ENCODE results near the gene PCMT1. TPM values are rescaled to one million over a fixed set of nuclear protein-coding genes. Genes with fewer than 3 reads are reported as not detected.

PCMT1 gene
- total and polyA plus RNA-seq, 2 of the 8 experiments (the other 6 are each of a cell fraction or from before 2014, with no cell fraction given) = 84.3 to 91.3 TPM

- Histone ChIP-seq H2BK20ac (ENCODE audit: low read length) (no peak overlapping the region), H3K36me3 (ENCODE audit: control insufficient read depth in 2 of 4, insufficient read depth in 4 of 4, low read length in 3 of 4) (peaks cover 3 to 26% (median 11%) of the 10 kb centered on the region in 4 experiments; a peak in 7 of 8 replicates), H3K18ac (ENCODE audit: extremely low read depth, low read length) (no peak overlapping the region), H3K79me2 (ENCODE audit: control insufficient read depth in 1 of 2, insufficient read depth in 2 of 2, low read length in 2 of 2) (peaks cover 0 to 15% of the 10 kb centered on the region in 2 experiments; a peak in 2 of 4 replicates), H3K4ac (replicated peaks; ENCODE audit: insufficient read length, low read depth, low read length) (no peak overlapping the region), H2BK15ac (ENCODE audit: low read length) (no peak overlapping the region), H4K8ac (ENCODE audit: extremely low read depth, insufficient read depth, low read length) (no peak overlapping the region), H4K20me1 (replicated peaks in 1 of 2; ENCODE audit: control insufficient read depth in 1 of 2, insufficient read depth in 2 of 2, low read length in 2 of 2) (no peaks in the 10 kb centered on the region), H4K91ac (replicated peaks; ENCODE audit: insufficient read length, low read length) (no peak overlapping the region), H2AK5ac (ENCODE audit: low read depth, low read length) (no peak overlapping the region), H3K4me1 (replicated peaks in 1 of 4; ENCODE audit: control insufficient read depth in 3 of 4, insufficient read depth in 4 of 4, low read length in 3 of 4) (no peaks in the 10 kb centered on the region), H3K27ac (ENCODE audit: low read depth, low read length) (no peak overlapping the region), H4K5ac (ENCODE audit: insufficient read length, low read depth, low read length) (no peak overlapping the region), H2BK120ac (replicated peaks; ENCODE audit: low read depth, low read length) (no peak overlapping the region), H2AFZ (ENCODE audit: low read length) (no peak overlapping the region), H2BK5ac (ENCODE audit: low read depth, low read length) (no peak overlapping the region), H3K4me3 (ENCODE audit: extremely low read depth in 1 of 4, insufficient read depth in 2 of 4, low read depth in 3 of 4, low read length in 4 of 4) (no peak overlapping the region), H3K56ac (replicated peaks; ENCODE audit: insufficient read length, low read depth, low read length) (no peak overlapping the region), H3K9ac (replicated peaks in 1 of 4; ENCODE audit: extremely low read depth in 1 of 4, low read depth in 3 of 4, low read length in 3 of 4) (no peak overlapping the region), H3K4me2 (ENCODE audit: insufficient read depth in 1 of 2, low read depth in 2 of 2, low read length in 2 of 2) (no peak overlapping the region), H3K79me1 (ENCODE audit: low read depth, low read length) (peaks cover 2% of the 10 kb centered on the region; the same call in 1 of the 2 replicates), H3K27me3 (replicated peaks in 1 of 4; ENCODE audit: control insufficient read depth in 3 of 4, extremely low read depth in 1 of 4, insufficient read depth in 3 of 4, low read length in 3 of 4) (no peaks in the 10 kb centered on the region), H3K23me2 (ENCODE audit: low read depth, low read length) (no peaks in the 10 kb centered on the region), H3K14ac (ENCODE audit: insufficient read length) (no peak overlapping the region), H3K9me3 (ENCODE audit: insufficient read depth in 2 of 2, low read depth in 1 of 2, low read length in 1 of 2) (no peaks in the 10 kb centered on the region), H2BK12ac (ENCODE audit: low read depth, low read length) (no peak overlapping the region), H3K23ac (ENCODE audit: insufficient read length) (no peak overlapping the region)
- CTCF ChIA-PET (ENCODE audit: partially characterized antibody) = no interaction called here
- FAIRE-seq = no peak
- POLR2A ChIA-PET (ENCODE audit: partially characterized antibody) = interaction anchor here (0.6 kb wide), 1 partner anchor 74 kb away, joined by 3 read pairs; no protein-coding TSS in a partner anchor
- DNase-seq (ENCODE audit: low read depth in 1 of 2, low spot score in 2 of 2) = no peak
- WGBS, 2 experiments (ENCODE audit: extremely low coverage in 1 of 2, insufficient coverage in 1 of 2, insufficient read length in 1 of 2, insufficient replicate concordance in 2 of 2, low coverage in 1 of 2, low lambda C conversion rate in 2 of 2, missing lambda C conversion rate in 1 of 2) = 100% methylated on average over 3 of the region's 3 CpGs; no CpG with 5 or more reads in 1 of the 2 experiments
- no peak for TF ChIP-seq POLR2AphosphoS5 (IDR thresholded peaks at IDR 0.05; ENCODE audit: low read depth, low read length)
- TF ChIP-seq SP1 (IDR thresholded peaks at IDR 0.05; ENCODE audit: low read depth, low read length) = no peak
- TF ChIP-seq RBBP5 (IDR thresholded peaks at IDR 0.05; ENCODE audit: borderline replicate concordance, low read depth, low read length) = no peak
- no peak for TF ChIP-seq ATF3 (IDR thresholded peaks at IDR 0.05; ENCODE audit: insufficient read depth, low read depth, low read length)
- no peak for TF ChIP-seq CBX8 (IDR thresholded peaks at IDR 0.05; ENCODE audit: borderline replicate concordance, low read depth, low read length)
- no peak for TF ChIP-seq ZNF274 (IDR thresholded peaks at IDR 0.05; ENCODE audit: borderline replicate concordance, extremely low read depth, low read length)
- no peak for TF ChIP-seq SP4 (IDR thresholded peaks at IDR 0.05; ENCODE audit: low read length)
- TF ChIP-seq JUN (IDR thresholded peaks at IDR 0.05; ENCODE audit: low read depth, low read length) = no peak
- no peak for TF ChIP-seq RXRA (IDR thresholded peaks at IDR 0.05; ENCODE audit: insufficient read depth, low read depth, low read length)
- TF ChIP-seq YY1 (IDR thresholded peaks at IDR 0.05; ENCODE audit: low read depth, low read length) = no peak
- no peak for TF ChIP-seq CHD2 (IDR thresholded peaks at IDR 0.05; ENCODE audit: low read length)
- TF ChIP-seq NRF1 (IDR thresholded peaks at IDR 0.05; ENCODE audit: low read depth, low read length) = no peak
- TF ChIP-seq ASH2L (IDR thresholded peaks at IDR 0.05; ENCODE audit: low read length) = no peak
- TF ChIP-seq EP300 (IDR thresholded peaks at IDR 0.05; ENCODE audit: borderline replicate concordance in 1 of 2, low read depth in 2 of 2, low read length in 2 of 2) = no peak
- no peak for TF ChIP-seq SIX5 (IDR thresholded peaks at IDR 0.05; ENCODE audit: low read depth, low read length)
- TF ChIP-seq CEBPB (IDR thresholded peaks at IDR 0.05; ENCODE audit: low read depth, low read length) = no peak
Observed at GRCh38 chr6:149771185-149771584, 21.6 kb downstream of the PCMT1 start.

Data from H1 (cell line).